Effector CD8-positive, alpha-beta T cell (primary cell): ENCODE measurements around the gene YWHAH.
A peak's percentile ranks its signal among the peaks of the same experiment; 100 is the strongest.

Experiments
- DNase-seq: peaks from one replicate; lab custom pipeline; 2025; lab: John Stamatoyannopoulos, UW

The YWHAH gene

GRCh38 chr22:31923136-31923535 lies 21.2 kb upstream of the YWHAH start:
- no peak for DNase-seq

DNA sequence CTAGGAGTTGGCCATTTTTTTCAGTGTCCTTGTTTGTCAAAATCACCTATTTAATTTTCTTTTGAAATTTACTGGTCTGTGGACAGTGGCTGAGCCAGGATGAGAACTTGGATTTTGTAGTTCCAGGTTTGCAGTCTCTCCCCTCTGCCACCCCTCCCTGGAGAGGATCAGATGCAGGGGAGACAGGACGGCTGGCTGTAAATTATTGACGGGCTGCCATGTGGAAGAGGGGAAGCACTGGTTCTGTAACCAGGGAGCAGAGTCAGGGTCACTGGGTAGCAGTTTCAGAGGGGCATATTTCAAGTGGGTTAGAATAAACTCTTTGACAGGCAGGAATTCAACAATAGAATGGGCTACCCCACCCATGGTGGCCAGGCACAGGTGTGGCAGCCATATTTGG lies 20.6 kb upstream of the YWHAH start:
- DNase-seq = no peak

DNA sequence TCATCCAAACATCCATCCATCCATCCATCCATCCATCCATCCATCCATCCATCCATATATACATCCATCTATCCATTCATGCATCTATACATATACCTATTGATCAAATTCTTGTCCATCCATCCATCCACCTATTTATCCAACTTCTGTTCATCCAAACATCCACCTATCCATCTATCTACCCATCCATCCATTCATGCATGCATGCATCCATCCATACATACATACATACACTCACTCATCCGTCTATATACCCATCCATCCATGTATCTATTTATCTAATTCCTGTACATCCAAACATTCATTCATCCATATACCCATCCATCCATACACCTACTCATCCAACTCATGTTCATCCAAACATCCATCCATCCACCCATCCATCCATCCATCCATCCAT lies 19.3 kb upstream of the YWHAH start:
- DNase-seq = no peak

GRCh38 chr22:31926024-31926423 lies 18.3 kb upstream of the YWHAH start:
- no peak for DNase-seq

DNA sequence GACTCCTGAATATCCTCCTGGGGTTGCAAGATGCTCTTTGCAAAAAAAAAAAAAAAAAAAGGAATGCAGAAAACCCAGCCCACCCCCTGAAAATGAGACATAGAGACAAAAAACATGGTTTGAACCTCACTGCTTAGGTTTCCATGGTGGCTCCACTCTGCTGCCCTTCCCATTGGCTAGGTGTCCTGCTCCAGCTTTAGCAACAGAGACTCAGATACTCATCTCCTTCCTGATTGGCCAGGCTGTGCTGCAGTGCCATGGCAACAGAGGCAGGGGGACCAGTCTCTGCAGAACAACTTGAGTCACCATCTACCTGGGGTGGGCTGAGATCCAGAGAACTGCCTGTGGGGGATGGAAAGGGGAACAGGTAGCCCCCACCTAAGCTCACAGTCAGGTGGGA lies 17.4 kb upstream of the YWHAH start:
- DNase-seq = no peak

DNA sequence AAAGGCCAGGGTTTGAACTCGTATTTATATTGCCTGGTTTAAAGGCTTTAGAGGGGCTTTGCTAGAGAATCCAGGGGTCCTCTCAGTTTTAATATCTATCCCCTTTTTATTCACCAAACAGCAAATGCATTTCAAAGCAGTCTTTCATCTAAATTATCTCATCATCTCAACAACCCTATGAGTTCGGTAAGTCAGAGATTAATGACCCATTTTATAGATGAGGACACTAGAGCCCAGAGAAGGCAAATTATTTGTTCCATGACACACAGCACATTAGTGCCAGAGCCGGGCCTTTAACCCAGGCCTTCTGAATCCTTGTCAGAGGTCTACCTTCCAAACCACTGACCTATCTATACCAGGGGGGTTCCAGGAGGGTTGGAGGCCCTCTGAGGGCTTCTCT lies 16.8 kb upstream of the YWHAH start:
- DNase-seq = no peak

DNA sequence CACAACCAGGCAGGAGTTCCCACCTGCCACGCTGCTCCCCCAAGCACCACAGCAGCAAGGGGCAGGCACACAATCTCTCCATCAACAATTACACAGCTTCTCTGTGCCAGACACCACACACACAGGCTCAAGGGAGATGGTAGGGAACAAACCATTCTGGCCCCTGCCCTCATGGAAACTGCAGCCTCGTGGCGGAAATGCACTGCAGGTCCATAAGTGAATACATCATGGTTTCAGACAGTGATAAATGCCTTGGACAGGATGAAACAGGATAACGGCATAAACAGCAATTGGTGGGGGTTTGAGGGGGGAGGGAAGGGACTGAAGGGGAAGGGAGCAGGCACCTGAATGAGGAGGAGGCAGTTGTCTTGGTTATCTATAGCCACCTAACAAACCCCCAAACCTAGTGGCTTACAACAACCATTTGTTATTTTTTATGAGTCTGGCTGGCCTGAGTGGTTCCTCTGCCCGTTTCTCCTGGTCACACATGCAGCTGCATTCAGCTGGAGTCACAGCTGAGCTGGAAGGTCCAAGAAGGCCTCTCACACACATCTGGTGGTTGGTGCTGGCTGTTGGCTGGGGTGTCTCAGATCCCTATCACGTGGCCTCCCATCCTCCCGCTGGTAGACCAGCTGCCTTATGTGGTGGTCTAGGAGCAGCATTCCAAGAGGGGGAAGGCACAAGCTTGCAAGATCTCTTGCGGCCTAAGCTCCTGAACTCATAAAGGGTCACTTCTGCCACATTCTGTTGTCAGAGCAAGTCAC lies 15.0 kb upstream of the YWHAH start:
- no peak for DNase-seq

GRCh38 chr22:31932863-31933262 lies 11.5 kb upstream of the YWHAH start:
- no peak for DNase-seq

GRCh38 chr22:31933406-31933805 lies 10.9 kb upstream of the YWHAH start:
- DNase-seq = no peak

DNA sequence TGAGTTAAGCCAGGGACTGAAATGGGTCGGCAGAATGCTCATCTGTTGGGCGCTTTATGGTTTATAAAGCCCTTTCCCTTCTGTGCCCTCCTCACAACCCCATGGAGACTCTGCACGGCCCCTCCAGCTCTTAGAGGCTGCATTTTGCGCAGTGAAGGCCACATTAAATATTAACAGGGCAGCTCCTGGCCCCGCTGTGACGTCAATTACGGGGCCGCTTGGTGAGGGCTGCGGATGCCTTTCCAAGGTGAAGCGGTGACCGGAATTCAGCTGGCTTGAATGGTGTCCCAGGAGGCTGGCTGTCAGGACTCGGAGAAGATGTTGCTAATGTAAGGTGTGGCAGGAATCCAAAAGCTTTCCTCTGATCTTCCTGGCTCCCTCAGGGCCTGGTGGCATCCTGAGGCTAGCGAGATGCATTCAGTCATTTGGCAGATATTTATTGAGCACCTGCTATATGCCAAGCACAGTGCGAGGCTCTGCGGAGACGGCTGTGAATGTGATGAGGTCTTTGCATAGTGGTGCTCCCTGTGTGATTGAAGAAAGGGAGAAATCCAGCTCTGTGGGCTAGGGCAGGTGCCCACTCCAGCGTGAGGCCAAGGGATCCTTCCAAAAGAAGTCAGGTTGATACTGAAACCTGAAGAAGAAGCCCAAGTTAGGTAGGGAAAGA lies 10.4 kb upstream of the YWHAH start:
- DNase-seq = no peak

- no peak for DNase-seq
Measured at GRCh38 chr22:31935961-31936635, 8.2 kb upstream of the YWHAH start.

- no peak for DNase-seq
Measured at GRCh38 chr22:31937341-31937740, 7.0 kb upstream of the YWHAH start.

DNA sequence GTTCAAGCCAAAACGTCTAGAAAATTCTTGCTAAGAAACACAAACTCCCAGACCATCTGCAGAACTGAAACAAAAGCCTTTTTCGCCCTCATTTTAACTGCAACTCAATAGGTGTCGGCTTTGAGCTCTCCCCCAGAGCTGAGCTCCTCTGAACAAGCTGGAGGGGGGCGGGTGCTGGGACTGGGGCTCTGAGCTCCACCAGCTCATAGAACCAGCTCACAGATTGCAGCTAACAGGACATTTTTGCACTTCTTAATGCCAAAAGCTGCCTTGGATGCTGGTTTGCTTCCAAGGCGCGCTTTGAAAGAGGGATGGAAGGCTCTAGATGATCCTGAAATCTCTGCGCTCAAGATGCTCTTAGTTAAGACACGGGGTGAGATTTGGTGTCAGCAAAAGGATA lies 6.0 kb upstream of the YWHAH start:
- no peak for DNase-seq

DNA sequence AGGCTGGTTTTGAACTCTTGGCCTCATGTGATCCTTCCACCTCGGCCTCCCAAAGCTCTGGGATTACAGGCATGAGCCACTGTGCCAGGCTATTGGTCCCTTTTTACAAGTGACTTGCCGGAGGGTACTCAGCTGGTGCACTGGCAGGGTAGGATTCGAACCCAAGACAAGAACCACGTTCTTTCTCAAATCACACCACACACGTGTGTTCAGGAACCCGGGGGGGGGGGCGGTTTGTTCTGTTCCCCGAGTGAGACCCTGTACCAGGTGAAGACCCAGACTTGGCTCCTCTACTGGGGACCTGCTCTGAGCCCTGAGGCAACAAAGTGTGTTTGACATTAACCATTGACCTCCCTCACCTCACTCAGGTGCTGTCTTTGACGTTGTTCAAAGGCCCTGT lies 3.8 kb upstream of the YWHAH start:
- no peak for DNase-seq

DNA sequence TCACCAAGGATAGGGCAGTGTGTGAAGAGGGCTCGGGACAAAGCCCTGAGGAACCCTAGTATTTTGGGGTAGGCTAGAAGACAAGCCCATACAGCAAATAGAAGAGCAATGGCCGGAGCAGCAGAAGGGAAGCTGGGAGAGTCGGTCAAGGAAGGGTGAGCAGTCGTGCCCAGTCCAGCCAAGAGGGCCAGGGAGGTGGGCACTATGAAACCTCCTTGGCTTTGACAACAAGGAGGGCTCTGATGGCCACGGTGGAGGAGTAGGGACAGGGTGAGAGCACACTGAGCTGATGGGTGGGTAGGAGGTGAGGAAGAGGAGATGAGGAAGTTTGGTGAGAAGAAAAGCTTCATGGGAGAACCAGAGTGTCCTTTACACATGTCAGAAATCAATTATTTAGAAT lies 2.2 kb upstream of the YWHAH start:
- no peak for DNase-seq

DNA sequence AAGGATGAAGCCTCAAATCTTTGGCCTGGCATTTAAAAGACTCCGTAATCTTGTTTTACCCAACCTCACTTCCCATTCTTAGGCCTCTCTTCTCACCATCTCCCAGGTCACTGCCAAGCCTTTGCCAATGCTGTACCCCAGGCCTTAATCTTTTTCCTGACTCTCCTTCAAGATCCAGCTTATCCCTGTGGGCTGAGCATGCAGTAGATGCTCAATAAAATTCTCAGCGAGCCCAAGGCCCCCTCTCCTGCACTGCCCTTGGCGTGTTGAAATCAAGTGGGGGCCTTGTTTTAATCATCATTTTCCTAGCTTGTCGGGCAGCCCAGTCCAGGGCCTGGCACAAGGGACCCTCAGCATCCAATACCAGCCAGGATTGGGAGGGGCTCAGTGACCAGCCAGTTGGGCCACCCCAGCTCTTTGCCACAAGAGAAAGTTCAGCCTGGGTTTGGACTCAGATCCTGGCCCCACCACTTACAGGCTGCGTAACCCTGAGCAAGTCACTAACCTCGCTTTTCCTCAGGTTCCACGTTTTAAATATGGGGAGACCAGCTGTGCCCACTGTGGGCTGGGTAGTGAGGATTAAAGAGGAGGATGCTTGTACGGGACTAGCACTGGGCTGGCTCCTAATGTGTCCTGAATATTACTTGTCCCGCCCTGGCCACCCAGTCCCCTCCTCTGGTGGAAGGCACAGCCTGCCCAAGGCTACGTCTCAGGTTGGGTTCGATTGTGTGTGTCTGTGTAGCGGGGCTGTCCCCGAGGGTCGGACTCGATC lies 943 bp upstream of the YWHAH start:
- DNase-seq = no peak

GRCh38 chr22:31944700-31945442 lies 536 bp downstream of the YWHAH start:
- peak; percentile 34 for DNase-seq

DNA sequence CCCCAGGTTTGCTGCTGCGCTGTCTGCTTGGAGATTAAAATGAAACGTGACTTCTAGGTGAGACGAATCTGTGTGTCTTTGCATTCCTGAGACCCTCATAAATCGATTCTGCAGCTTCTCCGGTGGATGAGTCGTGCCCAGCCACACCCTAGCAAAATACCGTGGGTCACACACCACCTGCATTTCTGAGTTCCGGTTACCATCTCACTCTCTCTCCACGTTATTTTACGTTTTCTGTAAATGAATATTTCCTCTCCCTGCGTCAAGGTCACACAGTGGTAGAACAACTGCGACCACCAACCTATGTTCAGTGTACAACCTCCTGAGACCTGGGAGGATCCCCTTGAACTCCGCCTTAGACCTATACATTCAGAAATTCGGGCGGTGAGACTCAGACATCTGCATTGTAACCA lies 1.1 kb downstream of the YWHAH start:
- DNase-seq = no peak

DNA sequence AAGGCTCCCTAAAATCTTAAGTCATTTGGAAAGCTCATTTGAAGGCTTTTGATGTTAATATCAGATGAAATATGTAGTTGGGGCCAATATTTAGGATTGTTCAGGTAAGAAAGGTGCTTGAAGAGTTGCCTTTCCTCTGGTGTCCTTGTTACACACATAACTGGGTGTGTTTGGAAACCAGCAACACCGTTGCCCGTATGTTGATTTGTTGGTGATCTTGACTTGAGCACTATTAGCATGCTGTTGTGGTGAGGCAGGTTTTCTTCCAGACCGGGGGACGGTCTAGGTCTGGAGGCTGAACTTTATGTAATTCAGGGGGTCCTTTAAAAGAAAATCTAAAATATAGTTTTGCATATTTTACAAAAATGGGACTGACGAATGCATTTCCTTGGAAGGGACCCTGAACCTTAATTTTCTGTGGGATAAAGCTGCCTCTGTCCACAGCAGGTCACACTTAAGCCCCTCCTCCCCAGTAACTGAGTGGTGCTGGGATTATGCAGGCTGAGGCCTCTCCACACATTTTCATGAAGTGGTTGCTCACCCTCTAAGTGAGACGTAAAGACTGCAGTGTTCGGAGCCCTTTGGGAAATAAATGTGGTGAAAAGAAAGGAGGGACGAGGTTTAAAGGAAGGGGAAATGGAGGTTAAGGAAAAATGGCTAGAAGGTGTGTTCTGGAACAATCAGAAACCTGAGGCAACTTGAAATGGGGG lies 1.8 kb downstream of the YWHAH start:
- no peak for DNase-seq

DNA sequence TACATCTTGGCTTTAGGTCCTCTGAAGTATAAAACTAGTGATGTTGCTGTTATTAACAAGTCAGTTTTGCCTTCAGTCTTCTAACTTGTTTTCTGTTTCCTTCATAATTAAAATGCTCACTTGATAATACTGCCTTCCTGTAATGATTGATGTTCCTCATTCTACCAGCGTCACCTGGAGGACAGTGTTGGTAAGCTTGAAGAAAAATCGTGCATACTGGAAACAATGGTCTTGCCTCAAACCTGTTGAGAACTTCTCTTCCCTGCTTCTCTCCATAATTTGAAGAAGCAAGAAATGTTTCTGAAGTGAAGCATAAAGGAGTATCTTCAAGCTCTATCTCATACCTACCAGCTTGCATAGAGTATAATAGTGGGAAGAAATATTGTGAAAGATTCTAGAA lies 3.0 kb downstream of the YWHAH start:
- no peak for DNase-seq

- no peak for DNase-seq
Measured at GRCh38 chr22:31948002-31948401, 3.7 kb downstream of the YWHAH start.
